Hematopoietic multipotent progenitor cell treated with erythropoietin and hydrocortisone succinate and interleukin-3 and kit ligand, for 4 days (in vitro differentiated cells): ENCODE data around the gene SDF2L1.
"Not testable (repeated sequence)": the region's sequence is repeated elsewhere in the genome, so short reads cannot be mapped to it uniquely, and the experiment has no call there.

Experiments
- DNase-seq: peaks from one replicate; pipeline ENCODE4 v3.0.0-alpha.2; 2015

Gene SDF2L1

GRCh38 chr22:21641789-21642583 is at the start of gene SDF2L1:
Gene SDF2L1 (plus strand): TSS chr22:21642302. CDS start chr22:21642337, 35 bp downstream.
- DNase-seq = peak; percentile 99

- no peak for DNase-seq
These were observed 49.7 kb upstream of the SDF2L1 start for GRCh38 chr22:21592422-21592821.

GRCh38 chr22:21593406-21594232 is 48.5 kb upstream of the SDF2L1 start:
- peak; percentile 21 for DNase-seq

GRCh38 chr22:21594865-21595452 is 47.1 kb upstream of the SDF2L1 start:
- DNase-seq = no peak

GRCh38 chr22:21596356-21597135 is 45.6 kb upstream of the SDF2L1 start:
- DNase-seq = peak; percentile 35

GRCh38 chr22:21598302-21598701 is 43.8 kb upstream of the SDF2L1 start:
- DNase-seq = no peak

GRCh38 chr22:21599053-21599893 is 42.8 kb upstream of the SDF2L1 start:
- no peak for DNase-seq

- no peak for DNase-seq
These were observed 39.5 kb upstream of the SDF2L1 start for GRCh38 chr22:21602579-21602978.

- no peak for DNase-seq
These were observed 38.1 kb upstream of the SDF2L1 start for GRCh38 chr22:21603973-21604372.

GRCh38 chr22:21605887-21606564 is 36.1 kb upstream of the SDF2L1 start:
- DNase-seq = no peak

GRCh38 chr22:21606775-21607174 is 35.3 kb upstream of the SDF2L1 start:
- DNase-seq = no peak

- DNase-seq = not testable (repeated sequence)
These were observed 32.4 kb upstream of the SDF2L1 start for GRCh38 chr22:21609556-21610157.

- DNase-seq = no peak
These were observed 30.7 kb upstream of the SDF2L1 start for GRCh38 chr22:21611210-21611977.

- DNase-seq = no peak
These were observed 29.2 kb upstream of the SDF2L1 start for GRCh38 chr22:21612858-21613257.

- no peak for DNase-seq
These were observed 28.4 kb upstream of the SDF2L1 start for GRCh38 chr22:21613553-21614233.

GRCh38 chr22:21615731-21616130 is 26.4 kb upstream of the SDF2L1 start:
- DNase-seq = no peak

GRCh38 chr22:21617337-21617736 is 24.8 kb upstream of the SDF2L1 start:
- DNase-seq = not testable (repeated sequence)

GRCh38 chr22:21621025-21621424 is 21.1 kb upstream of the SDF2L1 start:
- DNase-seq = no peak
